Measurements from ENCODE around the gene OCA2. TPM values are rescaled to one million over a fixed set of nuclear protein-coding genes. Genes with fewer than 3 reads are reported as not detected.

OCA2 gene
- polyA plus RNA-seq, 1 experiment = 0.02 TPM

DNA sequence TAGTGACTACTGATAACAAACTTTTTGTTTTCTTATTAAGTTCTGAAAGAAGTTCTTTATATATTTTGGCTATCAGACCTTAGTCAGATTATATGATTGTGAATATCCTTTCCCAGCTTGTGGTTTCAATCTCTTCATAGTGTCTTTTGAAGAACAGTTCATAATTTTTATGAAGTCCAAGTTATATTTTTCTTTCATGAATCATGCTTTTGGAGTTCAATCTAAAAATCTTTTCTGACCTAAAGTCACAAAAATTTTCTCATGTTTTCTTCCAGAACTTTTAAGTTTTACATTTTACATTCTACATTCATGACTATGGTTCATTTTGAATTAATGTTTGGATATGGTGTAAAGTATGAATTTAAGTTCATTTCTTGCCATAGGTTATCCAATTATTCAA, 34.2 kb upstream of the OCA2 start:
- H3K4me3 ChIP-seq (ENCODE audit: low read depth, low read length) = no peak overlapping the region

DNA sequence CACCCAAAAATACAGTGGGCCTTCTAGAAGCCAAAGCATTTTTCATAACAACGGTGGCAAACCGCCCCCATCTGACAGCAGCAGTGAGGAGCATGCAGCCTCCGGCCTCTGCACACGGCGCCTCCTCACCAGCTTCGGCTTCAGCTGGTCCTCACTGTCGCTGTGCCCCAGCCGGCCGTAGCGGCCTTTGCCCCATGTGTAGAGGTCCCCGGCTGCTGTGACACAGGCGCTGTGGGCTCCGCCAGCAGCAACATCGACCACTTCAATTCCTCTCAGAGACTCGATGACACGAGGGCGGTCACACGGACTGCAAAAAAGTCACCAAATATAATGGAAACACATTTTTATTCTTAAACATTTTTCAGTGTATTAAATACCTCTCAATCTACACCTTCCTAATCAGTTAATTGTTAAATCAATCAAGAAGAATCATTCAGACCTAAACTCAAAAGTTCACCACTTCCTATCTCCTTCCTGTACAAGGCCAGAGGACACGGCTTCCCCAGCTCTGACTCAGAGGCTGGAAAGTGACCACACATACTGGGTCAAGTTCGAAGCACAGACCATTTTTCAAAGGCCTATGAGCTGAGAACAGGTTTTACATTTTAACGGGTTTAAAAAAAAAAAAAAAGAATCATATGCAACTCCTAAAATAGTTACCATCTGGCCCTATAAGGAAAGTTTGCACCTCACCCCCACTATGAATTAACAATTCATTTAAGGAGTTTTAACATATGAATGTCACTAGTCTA, 33.6 kb upstream of the OCA2 start:
- H3K4me3 ChIP-seq (ENCODE audit: low read depth, low read length) = no peak overlapping the region
- TF ChIP-seq, protein P1, sequence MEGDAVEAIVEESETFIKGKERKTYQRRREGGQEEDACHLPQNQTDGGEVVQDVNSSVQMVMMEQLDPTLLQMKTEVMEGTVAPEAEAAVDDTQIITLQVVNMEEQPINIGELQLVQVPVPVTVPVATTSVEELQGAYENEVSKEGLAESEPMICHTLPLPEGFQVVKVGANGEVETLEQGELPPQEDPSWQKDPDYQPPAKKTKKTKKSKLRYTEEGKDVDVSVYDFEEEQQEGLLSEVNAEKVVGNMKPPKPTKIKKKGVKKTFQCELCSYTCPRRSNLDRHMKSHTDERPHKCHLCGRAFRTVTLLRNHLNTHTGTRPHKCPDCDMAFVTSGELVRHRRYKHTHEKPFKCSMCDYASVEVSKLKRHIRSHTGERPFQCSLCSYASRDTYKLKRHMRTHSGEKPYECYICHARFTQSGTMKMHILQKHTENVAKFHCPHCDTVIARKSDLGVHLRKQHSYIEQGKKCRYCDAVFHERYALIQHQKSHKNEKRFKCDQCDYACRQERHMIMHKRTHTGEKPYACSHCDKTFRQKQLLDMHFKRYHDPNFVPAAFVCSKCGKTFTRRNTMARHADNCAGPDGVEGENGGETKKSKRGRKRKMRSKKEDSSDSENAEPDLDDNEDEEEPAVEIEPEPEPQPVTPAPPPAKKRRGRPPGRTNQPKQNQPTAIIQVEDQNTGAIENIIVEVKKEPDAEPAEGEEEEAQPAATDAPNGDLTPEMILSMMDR (IDR thresholded peaks at IDR 0.05; ENCODE audit: insufficient read depth, low read depth, low read length) = no peak
- DNase-seq (ENCODE audit: low read depth) = no peak
- ChIA-PET POLR2A (interaction anchor here (0.7 kb wide), 1 partner anchor 35 kb away, joined by 8 read pairs; no protein-coding TSS in a partner anchor), CTCF (interaction anchor here (0.7 to 1.1 kb wide), 2 partner anchors 9 to 654 kb away, joined by 3 read pairs; no protein-coding TSS in a partner anchor)
- H3K36me3 ChIP-seq (ENCODE audit: control insufficient read depth, insufficient read depth, low read length) = peaks cover 17% of the 10 kb centered on the region
- no peaks in the 10 kb centered on the region for H3K27me3 ChIP-seq (ENCODE audit: control insufficient read depth, insufficient read depth, low read length)

More for the DNA sequence above, 34.2 kb upstream of the OCA2 start:
- CTCF ChIA-PET = interaction anchor here (0.7 to 1.1 kb wide), 2 partner anchors 10 to 654 kb away, joined by 3 read pairs; no protein-coding TSS in a partner anchor
- TF ChIP-seq, protein P1 (IDR thresholded peaks at IDR 0.05; ENCODE audit: insufficient read depth, low read depth, low read length) = no peak
- Histone ChIP-seq H3K27me3 (ENCODE audit: control insufficient read depth, insufficient read depth, low read length) (no peaks in the 10 kb centered on the region), H3K36me3 (ENCODE audit: control insufficient read depth, insufficient read depth, low read length) (peaks cover 15% of the 10 kb centered on the region)
- no peak for DNase-seq (ENCODE audit: low read depth)
- POLR2A ChIA-PET = no interaction called here

DNA sequence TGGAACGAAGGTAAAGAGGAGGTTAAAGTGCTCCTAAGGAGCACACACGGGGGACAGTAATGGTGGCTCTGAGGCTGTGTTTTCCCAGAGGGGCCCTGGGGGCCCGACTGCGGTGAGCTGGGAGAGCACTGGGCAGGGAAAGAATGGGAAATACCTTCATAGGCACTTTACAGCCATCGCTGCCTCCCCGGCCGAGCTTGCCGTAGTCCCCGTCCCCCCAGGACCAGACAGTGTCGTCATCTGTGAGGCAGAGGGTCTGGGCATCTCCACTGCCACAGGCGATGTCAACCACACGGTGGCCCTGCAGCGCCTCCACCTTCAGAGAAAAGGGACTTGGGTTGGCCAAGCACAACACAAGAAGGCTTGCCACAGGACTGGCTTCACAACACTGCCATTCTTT, 32.8 kb upstream of the OCA2 start:
- POLR2A ChIA-PET = no interaction called here
- Histone ChIP-seq H3K36me3 (ENCODE audit: control insufficient read depth, insufficient read depth, low read length) (peaks cover 22% of the 10 kb centered on the region), H3K27me3 (ENCODE audit: control insufficient read depth, insufficient read depth, low read length) (no peaks in the 10 kb centered on the region), H3K4me3 (ENCODE audit: low read depth, low read length) (no peak overlapping the region)
- CTCF ChIA-PET = no interaction called here
- no peak for DNase-seq (ENCODE audit: low read depth)
- TF ChIP-seq, protein P1 (IDR thresholded peaks at IDR 0.05; ENCODE audit: insufficient read depth, low read depth, low read length) = no peak

DNA sequence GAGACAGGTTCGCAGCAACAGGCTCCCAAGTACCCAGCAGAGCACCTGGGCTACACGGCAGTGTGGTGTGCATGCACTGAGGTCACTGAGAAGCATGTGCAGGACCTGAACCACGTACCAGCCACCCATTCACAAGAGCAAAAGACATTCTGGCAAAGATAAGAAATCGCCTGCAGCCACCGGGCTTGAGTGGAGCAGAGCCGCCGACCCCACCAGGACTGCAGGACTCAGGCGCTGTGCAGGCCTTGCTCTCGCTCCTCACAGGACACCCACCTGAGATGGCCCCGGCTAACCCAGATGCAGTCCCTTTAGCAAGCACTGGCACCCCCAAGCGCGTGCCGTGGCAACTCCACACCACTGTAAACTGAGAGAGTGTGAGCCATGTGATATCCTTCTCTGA, 32.3 kb upstream of the OCA2 start:
- peaks cover 22% of the 10 kb centered on the region for H3K36me3 ChIP-seq (ENCODE audit: control insufficient read depth, insufficient read depth, low read length)
- POLR2A ChIA-PET = no interaction called here
- CTCF ChIA-PET = no interaction called here
- no peaks in the 10 kb centered on the region for H3K27me3 ChIP-seq (ENCODE audit: control insufficient read depth, insufficient read depth, low read length)
- TF ChIP-seq, protein P1 (IDR thresholded peaks at IDR 0.05; ENCODE audit: insufficient read depth, low read depth, low read length) = no peak
- DNase-seq (ENCODE audit: low read depth) = no peak
- no peak overlapping the region for H3K4me3 ChIP-seq (ENCODE audit: low read depth, low read length)

DNA sequence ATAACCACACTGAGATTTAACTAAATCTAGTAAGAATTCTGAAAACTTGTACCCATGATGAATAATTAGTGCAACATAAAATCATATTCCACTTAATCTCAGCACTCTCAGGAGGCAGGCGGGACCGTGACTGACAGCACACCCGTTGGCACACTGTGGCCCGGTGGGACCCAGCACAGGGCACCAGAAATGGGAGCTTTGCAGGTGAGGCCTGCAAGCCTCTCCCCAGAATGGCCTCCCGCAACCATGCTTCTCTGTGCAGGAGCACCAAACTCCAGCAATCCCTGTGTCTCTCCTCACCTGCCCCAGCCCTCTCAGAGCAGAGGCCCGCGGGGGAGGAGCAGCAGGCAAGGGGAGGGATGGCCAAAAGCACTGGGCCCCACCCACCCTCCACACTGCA, 31.5 kb upstream of the OCA2 start:
- Histone ChIP-seq H3K27me3 (ENCODE audit: control insufficient read depth, insufficient read depth, low read length) (no peaks in the 10 kb centered on the region), H3K4me3 (ENCODE audit: low read depth, low read length) (no peak overlapping the region), H3K36me3 (ENCODE audit: control insufficient read depth, insufficient read depth, low read length) (peaks cover 22% of the 10 kb centered on the region)
- ChIA-PET CTCF (no interaction called here), POLR2A (no interaction called here)
- TF ChIP-seq, protein P1 (IDR thresholded peaks at IDR 0.05; ENCODE audit: insufficient read depth, low read depth, low read length) = no peak
- no peak for DNase-seq (ENCODE audit: low read depth)

All from BJ (cell line).